Measurements from ENCODE around the gene GMPS.
A peak's percentile ranks its signal among the peaks of the same experiment; 100 is the strongest.
"Not testable (repeated sequence)": the region's sequence is repeated elsewhere in the genome, so short reads cannot be mapped to it uniquely, and the experiment has no call there.

Gene GMPS
- long read RNA-seq, full-length matches to known transcripts = 1,631 of 1,779 reads
- long read RNA-seq, partial matches to known transcripts = 81 of 1,779 reads
- long read RNA-seq, other reads (novel, unspliced or antisense) = 67 of 1,779 reads

DNA sequence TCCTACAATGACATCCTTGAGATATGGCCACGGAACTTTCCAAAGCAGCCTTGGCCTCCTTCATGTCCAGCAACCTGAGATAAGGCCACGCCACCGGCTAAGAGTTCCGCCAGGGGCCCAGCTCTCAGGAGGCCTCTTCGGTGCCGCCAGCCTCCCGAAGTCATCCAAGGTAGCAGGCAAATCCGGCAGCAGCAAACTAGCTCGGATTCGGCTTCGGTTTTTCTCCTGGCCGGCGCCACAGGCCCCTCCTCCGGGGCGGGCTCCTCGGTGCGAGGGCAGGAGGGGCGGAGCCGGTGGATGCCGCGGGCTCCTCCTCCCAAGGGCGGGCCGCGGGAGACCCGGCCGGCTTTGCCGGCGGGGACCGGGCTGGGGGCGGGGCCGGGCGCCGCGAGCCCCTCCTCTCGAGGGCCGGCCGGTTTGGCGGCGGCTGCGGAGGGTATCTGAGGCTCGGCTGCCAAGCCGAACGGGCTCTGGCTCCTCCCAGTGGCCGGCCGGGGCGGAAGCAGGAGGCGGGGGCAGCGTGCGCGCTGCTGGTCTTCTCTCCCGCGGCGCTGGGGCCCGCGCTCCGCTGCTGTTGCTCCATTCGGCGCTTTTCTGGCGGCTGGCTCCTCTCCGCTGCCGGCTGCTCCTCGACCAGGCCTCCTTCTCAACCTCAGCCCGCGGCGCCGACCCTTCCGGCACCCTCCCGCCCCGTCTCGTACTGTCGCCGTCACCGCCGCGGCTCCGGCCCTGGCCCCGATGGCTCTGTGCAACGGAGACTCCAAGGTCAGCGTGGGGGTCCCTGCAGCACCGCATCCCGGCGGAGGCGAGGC is at the start of gene GMPS:
Gene GMPS, plus strand, starts transcription at position 518 of the 812 bp plus-strand sequence. Its CDS starts 221 bp downstream, at position 739.
- H3K27me3 ChIP-seq (ENCODE audit: insufficient read depth, poor library complexity, severe bottlenecking) = no peaks in the 10 kb centered on the region
- peak within 1 kb of the TSS; percentile 86 for H3K4me3 ChIP-seq (replicated peaks; ENCODE audit: insufficient read depth, low read length)
- peak within 1 kb of the TSS; percentile 99 for H3K27ac ChIP-seq (replicated peaks)
- DNase-seq (ENCODE audit: low read depth in 1 of 2, low spot score in 1 of 2) = peak; percentile 59 to 94
- TF ChIP-seq GABPA (IDR thresholded peaks at IDR 0.05; ENCODE audit: low read depth) = no peak
- TF ChIP-seq, protein P1, sequence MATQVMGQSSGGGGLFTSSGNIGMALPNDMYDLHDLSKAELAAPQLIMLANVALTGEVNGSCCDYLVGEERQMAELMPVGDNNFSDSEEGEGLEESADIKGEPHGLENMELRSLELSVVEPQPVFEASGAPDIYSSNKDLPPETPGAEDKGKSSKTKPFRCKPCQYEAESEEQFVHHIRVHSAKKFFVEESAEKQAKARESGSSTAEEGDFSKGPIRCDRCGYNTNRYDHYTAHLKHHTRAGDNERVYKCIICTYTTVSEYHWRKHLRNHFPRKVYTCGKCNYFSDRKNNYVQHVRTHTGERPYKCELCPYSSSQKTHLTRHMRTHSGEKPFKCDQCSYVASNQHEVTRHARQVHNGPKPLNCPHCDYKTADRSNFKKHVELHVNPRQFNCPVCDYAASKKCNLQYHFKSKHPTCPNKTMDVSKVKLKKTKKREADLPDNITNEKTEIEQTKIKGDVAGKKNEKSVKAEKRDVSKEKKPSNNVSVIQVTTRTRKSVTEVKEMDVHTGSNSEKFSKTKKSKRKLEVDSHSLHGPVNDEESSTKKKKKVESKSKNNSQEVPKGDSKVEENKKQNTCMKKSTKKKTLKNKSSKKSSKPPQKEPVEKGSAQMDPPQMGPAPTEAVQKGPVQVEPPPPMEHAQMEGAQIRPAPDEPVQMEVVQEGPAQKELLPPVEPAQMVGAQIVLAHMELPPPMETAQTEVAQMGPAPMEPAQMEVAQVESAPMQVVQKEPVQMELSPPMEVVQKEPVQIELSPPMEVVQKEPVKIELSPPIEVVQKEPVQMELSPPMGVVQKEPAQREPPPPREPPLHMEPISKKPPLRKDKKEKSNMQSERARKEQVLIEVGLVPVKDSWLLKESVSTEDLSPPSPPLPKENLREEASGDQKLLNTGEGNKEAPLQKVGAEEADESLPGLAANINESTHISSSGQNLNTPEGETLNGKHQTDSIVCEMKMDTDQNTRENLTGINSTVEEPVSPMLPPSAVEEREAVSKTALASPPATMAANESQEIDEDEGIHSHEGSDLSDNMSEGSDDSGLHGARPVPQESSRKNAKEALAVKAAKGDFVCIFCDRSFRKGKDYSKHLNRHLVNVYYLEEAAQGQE (IDR thresholded peaks at IDR 0.05; ENCODE audit: insufficient replicate concordance, low read depth) = peak; percentile 37

DNA sequence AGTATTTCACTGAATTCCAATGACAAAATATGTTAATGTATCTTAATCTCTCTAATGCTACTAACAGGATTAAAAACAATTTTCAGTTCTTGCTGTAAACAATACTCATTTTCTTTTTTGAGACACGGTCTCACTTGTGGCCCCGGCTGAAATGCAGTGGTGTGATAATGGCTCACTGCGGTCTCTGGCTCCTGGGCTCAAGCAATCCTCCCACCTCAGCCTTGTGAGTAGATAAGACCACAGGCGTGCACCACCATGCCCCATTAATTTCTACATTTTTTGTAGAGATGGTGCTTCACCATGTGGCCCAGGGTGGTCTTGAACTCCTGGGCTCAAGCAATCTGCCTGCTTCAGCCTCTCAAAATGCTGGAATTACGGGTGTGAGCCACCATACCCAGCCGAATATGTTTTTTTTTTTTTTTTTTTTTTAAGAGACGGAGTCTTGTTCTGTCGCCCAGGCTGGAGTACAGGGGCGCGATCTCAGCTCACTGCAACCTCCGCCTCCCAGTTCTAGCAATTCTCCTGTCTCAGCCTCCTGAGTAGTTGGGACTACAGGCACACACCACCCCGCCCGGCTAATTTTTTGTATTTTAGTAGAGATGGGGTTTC is 41.9 kb upstream of the GMPS start:
- not testable (repeated sequence) for DNase-seq (ENCODE audit: low read depth in 1 of 2, low spot score in 1 of 2); H3K4me3 ChIP-seq (replicated peaks; ENCODE audit: insufficient read depth, low read length); H3K27me3 ChIP-seq (ENCODE audit: insufficient read depth, poor library complexity, severe bottlenecking); H3K27ac ChIP-seq (replicated peaks)

DNA sequence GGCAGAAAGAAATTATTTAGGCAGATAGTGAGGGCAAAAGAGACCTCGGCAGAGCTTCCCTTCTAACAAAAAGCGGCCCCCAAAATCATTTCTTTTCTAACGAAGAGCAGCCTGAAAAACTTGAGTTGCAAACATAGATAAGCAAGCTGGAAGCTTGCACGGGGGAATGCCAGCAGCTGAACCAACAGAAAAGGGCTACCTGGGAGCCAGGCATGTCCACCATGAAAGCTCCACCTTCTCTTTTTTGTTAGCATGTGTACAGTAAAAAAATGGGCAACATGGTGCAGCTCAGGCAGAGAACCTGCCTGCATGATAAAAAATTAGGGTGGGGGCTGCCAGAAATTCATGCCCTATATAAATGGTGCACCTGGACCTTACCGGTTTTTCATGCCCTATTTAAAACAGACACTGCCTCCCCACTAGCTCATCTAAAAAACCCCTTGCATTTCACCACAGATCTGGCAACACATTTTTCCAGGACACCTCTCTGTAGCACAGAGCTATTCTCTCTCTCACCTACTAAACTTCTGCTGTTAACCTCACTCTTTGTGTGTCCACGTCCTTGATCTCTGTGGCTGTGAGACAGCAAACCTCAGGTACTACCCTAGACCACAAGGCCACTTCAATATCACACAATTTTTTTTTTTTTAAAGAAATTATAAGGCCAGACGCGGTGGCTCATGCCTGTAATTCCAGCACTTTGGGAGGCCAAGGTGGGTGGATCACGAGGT is 34.9 kb upstream of the GMPS start:
- TF ChIP-seq, protein P1 (IDR thresholded peaks at IDR 0.05; ENCODE audit: insufficient replicate concordance, low read depth) = no peak
- TF ChIP-seq, protein P2, sequence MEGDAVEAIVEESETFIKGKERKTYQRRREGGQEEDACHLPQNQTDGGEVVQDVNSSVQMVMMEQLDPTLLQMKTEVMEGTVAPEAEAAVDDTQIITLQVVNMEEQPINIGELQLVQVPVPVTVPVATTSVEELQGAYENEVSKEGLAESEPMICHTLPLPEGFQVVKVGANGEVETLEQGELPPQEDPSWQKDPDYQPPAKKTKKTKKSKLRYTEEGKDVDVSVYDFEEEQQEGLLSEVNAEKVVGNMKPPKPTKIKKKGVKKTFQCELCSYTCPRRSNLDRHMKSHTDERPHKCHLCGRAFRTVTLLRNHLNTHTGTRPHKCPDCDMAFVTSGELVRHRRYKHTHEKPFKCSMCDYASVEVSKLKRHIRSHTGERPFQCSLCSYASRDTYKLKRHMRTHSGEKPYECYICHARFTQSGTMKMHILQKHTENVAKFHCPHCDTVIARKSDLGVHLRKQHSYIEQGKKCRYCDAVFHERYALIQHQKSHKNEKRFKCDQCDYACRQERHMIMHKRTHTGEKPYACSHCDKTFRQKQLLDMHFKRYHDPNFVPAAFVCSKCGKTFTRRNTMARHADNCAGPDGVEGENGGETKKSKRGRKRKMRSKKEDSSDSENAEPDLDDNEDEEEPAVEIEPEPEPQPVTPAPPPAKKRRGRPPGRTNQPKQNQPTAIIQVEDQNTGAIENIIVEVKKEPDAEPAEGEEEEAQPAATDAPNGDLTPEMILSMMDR (IDR thresholded peaks at IDR 0.05; ENCODE audit: insufficient read depth, low read length) = no peak
- TF ChIP-seq GABPA (IDR thresholded peaks at IDR 0.05; ENCODE audit: low read depth) (no peak), POLR2AphosphoS5 (IDR thresholded peaks at IDR 0.05; ENCODE audit: low read depth) (no peak)
- Histone ChIP-seq H3K4me3 (replicated peaks; ENCODE audit: insufficient read depth, low read length) (no peak overlapping the region), H3K27me3 (ENCODE audit: insufficient read depth, poor library complexity, severe bottlenecking) (no peaks in the 10 kb centered on the region), H3K27ac (replicated peaks) (no peak overlapping the region)
- DNase-seq (ENCODE audit: low read depth in 1 of 2, low spot score in 1 of 2) = no peak

DNA sequence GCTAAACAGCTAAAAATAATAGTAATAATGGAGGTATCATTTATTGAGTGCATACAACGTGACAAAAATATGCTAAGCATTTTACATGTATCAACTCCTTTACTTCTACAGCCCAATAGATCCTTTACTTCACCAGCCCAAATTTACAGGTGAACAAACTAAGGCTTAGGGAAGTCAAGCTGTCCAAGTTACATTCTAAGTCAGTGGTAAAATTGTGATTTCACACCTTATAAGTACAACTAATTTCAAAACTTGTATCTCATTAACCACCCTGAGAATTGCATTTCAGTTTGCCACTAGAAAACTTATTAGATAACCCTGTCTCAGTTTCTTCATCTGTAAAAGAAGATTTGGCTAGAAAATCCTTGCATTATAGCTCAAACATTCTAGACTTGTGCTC is 26.9 kb upstream of the GMPS start:
- DNase-seq (ENCODE audit: low read depth in 1 of 2, low spot score in 1 of 2) = no peak
- H3K4me3 ChIP-seq (replicated peaks; ENCODE audit: insufficient read depth, low read length) = no peak overlapping the region
- no peak overlapping the region for H3K27ac ChIP-seq (replicated peaks)
- TF ChIP-seq SPI1 (IDR thresholded peaks at IDR 0.05; ENCODE audit: borderline replicate concordance, low read depth) (no peak), POLR2AphosphoS5 (IDR thresholded peaks at IDR 0.05; ENCODE audit: low read depth) (no peak), GABPA (IDR thresholded peaks at IDR 0.05; ENCODE audit: low read depth) (no peak)
- TF ChIP-seq, protein P2 (IDR thresholded peaks at IDR 0.05; ENCODE audit: insufficient read depth, low read length) = no peak
- TF ChIP-seq, protein P1 (IDR thresholded peaks at IDR 0.05; ENCODE audit: insufficient replicate concordance, low read depth) = no peak
- no peaks in the 10 kb centered on the region for H3K27me3 ChIP-seq (ENCODE audit: insufficient read depth, poor library complexity, severe bottlenecking)
